ENCODE results near the gene GDF7. TPM values are rescaled to one million over a fixed set of nuclear protein-coding genes. Genes with fewer than 3 reads are reported as not detected.

Gene GDF7
- total RNA-seq, 1 donor from 2014 or later, result 3.0 TPM

GRCh38 chr2:20669562-20670314, 2.8 kb downstream of the GDF7 start:
- Mint-ChIP-seq H3K4me1 (peaks cover 20% of the 10 kb centered on the region), H3K27ac (no peak overlapping the region), H3K36me3 (no peaks in the 10 kb centered on the region), H3K9me3 (no peaks in the 10 kb centered on the region), H3K27me3 (ENCODE audit: low read depth) (peaks cover 94% of the 10 kb centered on the region), H3K4me3 (peak overlapping the region; percentile 43)
- TF ChIP-seq CTCF (IDR thresholded peaks at IDR 0.05; ENCODE audit: unreplicated experiment), result no peak
- no peak for DNase-seq (ENCODE audit: low spot score in 2 of 2, unreplicated experiment in 2 of 2)

GRCh38 chr2:20670315-20671035, 3.5 kb downstream of the GDF7 start:
- TF ChIP-seq CTCF (IDR thresholded peaks at IDR 0.05; ENCODE audit: unreplicated experiment), result no peak
- Mint-ChIP-seq H3K9me3 (no peaks in the 10 kb centered on the region), H3K27ac (no peak overlapping the region), H3K4me3 (no peak overlapping the region), H3K4me1 (peaks cover 23% of the 10 kb centered on the region), H3K27me3 (ENCODE audit: low read depth) (peaks cover 94% of the 10 kb centered on the region), H3K36me3 (no peaks in the 10 kb centered on the region)
- DNase-seq (ENCODE audit: low spot score in 2 of 2, unreplicated experiment in 2 of 2), result no peak

GRCh38 chr2:20671036-20671735, 4.2 kb downstream of the GDF7 start:
- H3K27me3 Mint-ChIP-seq (ENCODE audit: low read depth), result peaks cover 90% of the 10 kb centered on the region
- peak overlapping the region; percentile 33 for H3K4me3 Mint-ChIP-seq
- H3K9me3 Mint-ChIP-seq, result no peaks in the 10 kb centered on the region
- H3K36me3 Mint-ChIP-seq, result no peaks in the 10 kb centered on the region
- H3K4me1 Mint-ChIP-seq, result peaks cover 20% of the 10 kb centered on the region
- H3K27ac Mint-ChIP-seq, result no peak overlapping the region
- TF ChIP-seq CTCF (IDR thresholded peaks at IDR 0.05; ENCODE audit: unreplicated experiment), result no peak
- DNase-seq (ENCODE audit: low spot score in 2 of 2, unreplicated experiment in 2 of 2), result no peak

GRCh38 chr2:20671736-20672080, 4.8 kb downstream of the GDF7 start:
- Mint-ChIP-seq H3K36me3 (no peaks in the 10 kb centered on the region), H3K27ac (no peak overlapping the region), H3K9me3 (no peaks in the 10 kb centered on the region), H3K4me1 (peaks cover 18% of the 10 kb centered on the region), H3K4me3 (peak overlapping the region; percentile 33), H3K27me3 (ENCODE audit: low read depth) (peaks cover 85% of the 10 kb centered on the region)
- TF ChIP-seq CTCF (IDR thresholded peaks at IDR 0.05; ENCODE audit: unreplicated experiment), result no peak
- DNase-seq (ENCODE audit: low spot score in 2 of 2, unreplicated experiment in 2 of 2), result no peak

- H3K27me3 Mint-ChIP-seq (ENCODE audit: low read depth), result peaks cover 83% of the 10 kb centered on the region
- H3K36me3 Mint-ChIP-seq, result no peaks in the 10 kb centered on the region
- peak overlapping the region; percentile 24 for H3K4me3 Mint-ChIP-seq
- DNase-seq (ENCODE audit: low spot score in 2 of 2, unreplicated experiment in 2 of 2), result no peak
- H3K4me1 Mint-ChIP-seq, result peaks cover 18% of the 10 kb centered on the region
- no peak for TF ChIP-seq CTCF (IDR thresholded peaks at IDR 0.05; ENCODE audit: unreplicated experiment)
- no peaks in the 10 kb centered on the region for H3K9me3 Mint-ChIP-seq
- no peak overlapping the region for H3K27ac Mint-ChIP-seq
These were observed 5.4 kb downstream of the GDF7 start for GRCh38 chr2:20672201-20672951.
